Hindlimb muscle (tissue), 1 donor: ENCODE results near the gene XAGE1A. TPM values are rescaled to one million over a fixed set of nuclear protein-coding genes. Genes with fewer than 3 reads are reported as not detected.
"Not testable (repeated sequence)": the region's sequence is repeated elsewhere in the genome, so short reads cannot be mapped to it uniquely, and the experiment has no call there.

Experiments used
- DNase-seq: peaks from one replicate; pipeline ENCODE4 v3.0.0-alpha.2; 2013
- polyA plus RNA-seq: library from polyadenylated mRNA; unstranded; fragments of 120-200 nt; gene quantifications from one replicate; pipeline ENCODE4 v1.2.1, GENCODE V29; 2013; ENCODE audit not compliant: insufficient read length

Gene XAGE1A
- not detected for polyA plus RNA-seq

GRCh38 chrX:52495545-52496418, at the start of gene XAGE1A:
XAGE1A (plus strand) TSS chrX:52495808; CDS start chrX:52497362, 1,554 bp downstream.
- DNase-seq, result not testable (repeated sequence)

- DNase-seq, result not testable (repeated sequence)
These were observed 43.6 kb upstream of the XAGE1A start for GRCh38 chrX:52452031-52452430.

- DNase-seq, result not testable (repeated sequence)
These were observed 24.3 kb upstream of the XAGE1A start for GRCh38 chrX:52471301-52471700.

- DNase-seq, result not testable (repeated sequence)
These were observed 788 bp downstream of the XAGE1A start for GRCh38 chrX:52496419-52496772.

- DNase-seq, result not testable (repeated sequence)
These were observed 5.8 kb downstream of the XAGE1A start for GRCh38 chrX:52501362-52501761.

- DNase-seq, result no peak
These were observed 8.9 kb downstream of the XAGE1A start for GRCh38 chrX:52504551-52504950.

- DNase-seq, result no peak
These were observed 11.7 kb downstream of the XAGE1A start for GRCh38 chrX:52507331-52507730.

GRCh38 chrX:52509916-52510315, 14.3 kb downstream of the XAGE1A start:
- DNase-seq, result no peak

GRCh38 chrX:52511126-52511525, 15.5 kb downstream of the XAGE1A start:
- DNase-seq, result not testable (repeated sequence)

- DNase-seq, result not testable (repeated sequence)
These were observed 20.7 kb downstream of the XAGE1A start for GRCh38 chrX:52516110-52516986.

- DNase-seq, result not testable (repeated sequence)
These were observed 21.3 kb downstream of the XAGE1A start, which contains the start of gene XAGE1B for GRCh38 chrX:52516987-52517325. XAGE1B (minus strand) TSS chrX:52517063; CDS start chrX:52515527, 1,536 bp downstream.

- not testable (repeated sequence) for DNase-seq
These were observed 45.4 kb downstream of the XAGE1A start for GRCh38 chrX:52541051-52541450.

- DNase-seq, result no peak
These were observed 46.7 kb downstream of the XAGE1A start for GRCh38 chrX:52542311-52542710.

- no peak for DNase-seq
These were observed 48.7 kb downstream of the XAGE1A start for GRCh38 chrX:52544147-52544840.

GRCh38 chrX:52548769-52549168, 53.2 kb downstream of the XAGE1A start:
- DNase-seq, result not testable (repeated sequence)

Other genes starting within 250 kb of the XAGE1A start
- gene XAGE2, start 126.8 kb upstream of the XAGE1A start, polyA plus RNA-seq, result not detected
- gene XAGE1B, start 21.3 kb downstream of the XAGE1A start, polyA plus RNA-seq, result not detected
- gene SSX7, start 159.1 kb downstream of the XAGE1A start, polyA plus RNA-seq, result not detected
- gene SSX2, start 211.4 kb downstream of the XAGE1A start, polyA plus RNA-seq, result not detected